ENCODE measurements around the gene PPIP5K1. TPM values are rescaled to one million over a fixed set of nuclear protein-coding genes. Genes with fewer than 3 reads are reported as not detected.

Gene PPIP5K1
- total RNA-seq, 1 experiment from 2014 or later = 34.4 TPM

DNA sequence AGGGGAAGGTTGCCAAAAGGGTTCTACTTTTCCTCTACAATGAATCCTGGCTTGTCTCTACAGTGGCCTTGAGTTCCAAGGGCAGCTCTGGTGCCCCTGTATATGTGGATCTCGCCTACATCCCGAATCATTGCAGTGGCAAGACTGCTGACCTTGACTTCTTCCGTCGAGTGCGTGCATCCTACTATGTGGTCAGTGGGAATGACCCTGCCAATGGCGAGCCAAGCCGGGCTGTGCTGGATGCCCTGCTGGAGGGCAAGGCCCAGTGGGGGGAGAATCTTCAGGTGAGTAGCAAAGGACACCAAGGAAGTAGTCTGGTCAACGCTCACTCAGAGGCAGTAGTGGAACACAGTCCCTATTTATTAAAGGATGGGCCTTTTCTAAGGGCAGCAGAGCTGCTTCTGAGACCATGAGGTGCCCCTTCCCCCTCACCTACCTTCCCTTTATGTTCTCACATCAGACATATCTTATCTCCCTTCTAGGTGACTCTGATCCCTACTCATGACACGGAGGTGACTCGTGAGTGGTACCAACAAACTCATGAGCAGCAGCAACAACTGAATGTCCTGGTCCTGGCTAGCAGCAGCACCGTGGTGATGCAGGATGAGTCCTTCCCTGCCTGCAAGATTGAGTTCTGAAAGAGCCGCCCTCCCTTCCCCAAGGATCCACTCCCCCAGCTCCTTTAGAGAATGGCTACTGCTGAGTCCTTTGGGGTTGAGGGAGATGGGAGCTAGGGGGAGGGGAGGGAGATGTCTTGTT is 60.2 kb downstream of the PPIP5K1 start (continued):
- no peak for TF ChIP-seq FOXJ3 (CRISPR knock-in tag; IDR thresholded peaks at IDR 0.05; ENCODE audit: borderline replicate concordance)

- DNase-seq (ENCODE audit: low spot score) (no peak), ATAC-seq (no peak)
- Mint-ChIP-seq H3K27me3 (ENCODE audit: low read depth) (no peaks in the 10 kb centered on the region; the same call in 1 of the 2 replicates), H3K36me3 (no peaks in the 10 kb centered on the region), H3K4me3 (no peak overlapping the region), H3K27ac (no peak overlapping the region), H3K4me1 (peaks cover 21% of the 10 kb centered on the region), H3K9me3 (no peaks in the 10 kb centered on the region)
- TF ChIP-seq ZNF138 (CRISPR knock-in tag; conservative IDR thresholded peaks at IDR 0.05) = no peak
- TF ChIP-seq JUN (CRISPR knock-in tag; IDR thresholded peaks at IDR 0.05) = no peak
- TF ChIP-seq, protein P1, sequence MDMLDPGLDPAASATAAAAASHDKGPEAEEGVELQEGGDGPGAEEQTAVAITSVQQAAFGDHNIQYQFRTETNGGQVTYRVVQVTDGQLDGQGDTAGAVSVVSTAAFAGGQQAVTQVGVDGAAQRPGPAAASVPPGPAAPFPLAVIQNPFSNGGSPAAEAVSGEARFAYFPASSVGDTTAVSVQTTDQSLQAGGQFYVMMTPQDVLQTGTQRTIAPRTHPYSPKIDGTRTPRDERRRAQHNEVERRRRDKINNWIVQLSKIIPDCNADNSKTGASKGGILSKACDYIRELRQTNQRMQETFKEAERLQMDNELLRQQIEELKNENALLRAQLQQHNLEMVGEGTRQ (CRISPR knock-in tag; IDR thresholded peaks at IDR 0.05) = no peak
- TF ChIP-seq ZNF232 (CRISPR knock-in tag; IDR thresholded peaks at IDR 0.05) = no peak
- ChIA-PET CTCF (interaction anchor here (0.8 to 1.7 kb wide), 4 partner anchors 13 to 23 kb away, joined by 3 to 9 read pairs (median 4); no protein-coding TSS in a partner anchor), POLR2A (no interaction called here)
Observed at GRCh38 chr15:43529141-43529540, 60.9 kb downstream of the PPIP5K1 start.

DNA sequence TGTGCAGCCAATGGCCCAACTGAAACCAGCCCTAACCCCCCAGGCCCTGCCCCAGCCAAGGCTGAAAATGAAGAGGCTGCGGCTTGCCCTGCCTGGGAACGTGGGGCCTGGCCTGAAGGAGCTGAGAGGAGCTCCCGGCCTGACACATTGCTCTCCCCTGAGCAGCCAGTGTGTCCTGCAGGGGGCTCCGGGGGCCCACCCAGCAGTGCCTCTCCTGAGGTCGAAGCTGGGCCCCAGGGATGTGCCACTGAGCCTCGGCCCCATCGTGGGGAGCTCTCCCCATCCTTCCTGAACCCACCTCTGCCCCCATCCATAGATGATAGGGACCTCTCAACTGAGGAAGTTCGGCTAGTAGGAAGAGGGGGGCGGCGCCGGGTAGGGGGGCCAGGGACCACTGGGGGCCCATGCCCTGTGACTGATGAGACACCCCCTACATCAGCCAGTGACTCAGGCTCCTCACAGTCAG is 61.4 kb downstream of the PPIP5K1 start:
- DNase-seq (ENCODE audit: low spot score) = no peak
- H3K27ac Mint-ChIP-seq = no peak overlapping the region
- H3K9me3 Mint-ChIP-seq = no peaks in the 10 kb centered on the region
- H3K4me1 Mint-ChIP-seq = peaks cover 21% of the 10 kb centered on the region
- H3K4me3 Mint-ChIP-seq = no peak overlapping the region
- ChIA-PET CTCF (interaction anchor here (0.8 to 1.7 kb wide), 4 partner anchors 14 to 24 kb away, joined by 3 to 9 read pairs (median 4); no protein-coding TSS in a partner anchor), POLR2A (no interaction called here)
- H3K27me3 Mint-ChIP-seq (ENCODE audit: low read depth) = no peaks in the 10 kb centered on the region; the same call in 1 of the 2 replicates
- ATAC-seq = no peak
- no peaks in the 10 kb centered on the region for H3K36me3 Mint-ChIP-seq
- TF ChIP-seq ZNF317 (CRISPR knock-in tag; IDR thresholded peaks at IDR 0.05; ENCODE audit: borderline replicate concordance, low read depth) (no peak), CBFB (CRISPR knock-in tag; IDR thresholded peaks at IDR 0.05; ENCODE audit: low read depth) (no peak), JAZF1 (CRISPR knock-in tag; IDR thresholded peaks at IDR 0.05) (no peak), ZNF425 (CRISPR knock-in tag; conservative IDR thresholded peaks at IDR 0.05) (no peak)

- ATAC-seq = no peak
- no peak for DNase-seq (ENCODE audit: low spot score)
Observed at GRCh38 chr15:43527802-43528541, 62.0 kb downstream of the PPIP5K1 start.

More at GRCh38 chr15:43527802-43528541, 62.0 kb downstream of the PPIP5K1 start:
- H3K27me3 Mint-ChIP-seq (ENCODE audit: low read depth) = peaks cover 3% of the 10 kb centered on the region; the same call in 1 of the 2 replicates
- no peaks in the 10 kb centered on the region for H3K36me3 Mint-ChIP-seq
- CTCF ChIA-PET = interaction anchor here (0.7 to 1.7 kb wide), 6 partner anchors 10 to 87 kb away, joined by 3 to 11 read pairs (median 4); no protein-coding TSS in a partner anchor
- H3K9me3 Mint-ChIP-seq = no peaks in the 10 kb centered on the region
- no peak for TF ChIP-seq OVOL2 (CRISPR knock-in tag; IDR thresholded peaks at IDR 0.05; ENCODE audit: borderline replicate concordance)
- TF ChIP-seq PRRX2 (CRISPR knock-in tag; IDR thresholded peaks at IDR 0.05) = no peak
- TF ChIP-seq ELF4 (CRISPR knock-in tag; IDR thresholded peaks at IDR 0.05; ENCODE audit: low read depth) = no peak
- no peak overlapping the region for H3K4me3 Mint-ChIP-seq
- H3K4me1 Mint-ChIP-seq = peaks cover 21% of the 10 kb centered on the region
- H3K27ac Mint-ChIP-seq = no peak overlapping the region
- POLR2A ChIA-PET = no interaction called here
